K562 (cell line): ENCODE results near the gene ACOX2. TPM values are rescaled to one million over a fixed set of nuclear protein-coding genes. Genes with fewer than 3 reads are reported as not detected.

Experiments
- ATAC-seq: fragments of 200-7000 bp; cut with Tn5 transposase; 3 replicates; pipeline ENCODE4 v1.9.1; 2020; ENCODE audit warnings: moderate library complexity
- BruUV-seq: library from RNA; stranded (reverse); fragments of 400-500 nt; replicated peaks from 2 replicates; lab custom pipeline; 2021; lab: Mats Ljungman, UMichigan
- CTCF ChIA-PET: fragments of 300-600 bp; formaldehyde crosslinking; extraction: SDS; loops from one replicate; lab custom pipeline; 2021; ENCODE audit warnings: low intra/inter-chr PET ratio; lab: Yijun Ruan, JAX
- POLR2A ChIA-PET: fragments of 300-600, 350-650 bp; sonication (Branson Sonifier 250); formaldehyde crosslinking; extraction: SDS; loops from one replicate; lab custom pipeline; 2021; ENCODE audit warnings: antibody characterized with exemption, inconsistent platforms; lab: Yijun Ruan, JAX
- DNase-seq, 4 experiments: peaks; one replicate each; pipeline versions ENCODE4 v3.0.0 to v3.0.0-alpha.2; 2011 to 2018; ENCODE audit warnings: low spot score in 3 of 4, mixed read lengths in 3 of 4; ENCODE audit errors: extremely low read depth in 1 of 4
- FAIRE-seq: peaks from 2 replicates; lab custom pipeline; 2011; peaks lifted over from hg19 to GRCh38; lab: Jason Lieb, UNC
- H2AFZ ChIP-seq: 2 replicates; pipeline ENCODE4 v1.6.0; 2011; ENCODE audit warnings: low read depth, low read length, control low read depth, inconsistent platforms
- H3K27ac ChIP-seq: fragments of 200-600 bp; 3 replicates; pipeline ENCODE4 v1.8.0; 2011; ENCODE audit warnings: low read depth, mild to moderate bottlenecking, control low read depth, inconsistent platforms, low read length, moderate library complexity, mixed read lengths; ENCODE audit errors: extremely low read depth
- H3K27me3 ChIP-seq, 2 experiments: fragments of 300-600 bp in 1 of 2; 2 replicates in 1 of 2; 3 replicates in 1 of 2; pipeline versions ENCODE4 v1.6.0 to v1.8.0; 2011; ENCODE audit warnings: inconsistent platforms in 2 of 2, low read length in 2 of 2, mild to moderate bottlenecking in 1 of 2, mixed read lengths in 1 of 2, moderate library complexity in 1 of 2; ENCODE audit not compliant: control insufficient read depth in 2 of 2, insufficient read depth in 2 of 2
- H3K36me3 ChIP-seq: fragments of 300-600 bp; 3 replicates; pipeline ENCODE4 v1.8.0; 2011; ENCODE audit warnings: mild to moderate bottlenecking, low read length, inconsistent platforms; ENCODE audit not compliant: control insufficient read depth, insufficient read depth
- H3K4me1 ChIP-seq, 2 experiments: fragments of 200-600 bp in 1 of 2; replicated peaks in 1 of 2; 2 replicates in 1 of 2; 3 replicates in 1 of 2; pipeline versions ENCODE4 v1.5.1 to v1.8.0; 2011; ENCODE audit warnings: inconsistent platforms in 2 of 2, low read length in 2 of 2, mild to moderate bottlenecking in 1 of 2, mixed read lengths in 1 of 2, moderate library complexity in 1 of 2; ENCODE audit not compliant: control insufficient read depth in 2 of 2, insufficient read depth in 2 of 2
- H3K4me2 ChIP-seq: 2 replicates; pipeline ENCODE4 v1.6.1; 2011; ENCODE audit warnings: low read length, control low read depth, inconsistent platforms, mixed read lengths; ENCODE audit not compliant: insufficient read depth
- H3K4me3 ChIP-seq: fragments of 200-600 bp; sonication (generic), shearing (Covaris generic); 2 replicates; pipeline ENCODE4 v1.5.1; 2016; ENCODE audit warnings: control low read depth, inconsistent platforms
- H3K79me2 ChIP-seq: fragments of 200-600 bp; 3 replicates; pipeline ENCODE4 v1.8.0; 2011; ENCODE audit warnings: low read length, inconsistent platforms; ENCODE audit not compliant: control insufficient read depth, insufficient read depth
- H3K9ac ChIP-seq, 2 experiments: 2 replicates each; pipeline versions ENCODE4 v1.6.0 to v1.6.1; 2011; ENCODE audit warnings: low read depth in 2 of 2, low read length in 2 of 2, control low read depth in 1 of 2, inconsistent platforms in 1 of 2, mild to moderate bottlenecking in 1 of 2, mixed read lengths in 1 of 2; ENCODE audit not compliant: insufficient read depth in 1 of 2
- H3K9me1 ChIP-seq: one replicate; pipeline ENCODE4 v1.6.0; 2011; ENCODE audit warnings: inconsistent platforms, mild to moderate bottlenecking, low read length, moderate library complexity; ENCODE audit not compliant: control insufficient read depth, insufficient read depth
- H3K9me3 ChIP-seq: replicated peaks from 2 replicates; pipeline ENCODE4 v1.5.1; 2011; ENCODE audit warnings: low read depth, low read length, inconsistent platforms; ENCODE audit not compliant: control insufficient read depth, insufficient read depth
- H4K20me1 ChIP-seq: replicated peaks from 2 replicates; pipeline ENCODE4 v1.6.1; 2011; ENCODE audit warnings: low read length, inconsistent platforms, mixed read lengths; ENCODE audit not compliant: control insufficient read depth, insufficient read depth
- ARID1B ChIP-seq: fragments of 450-650 bp; IDR thresholded peaks from 2 replicates; pipeline ENCODE4 v1.6.1; 2016; ENCODE audit warnings: antibody characterized with exemption, mild to moderate bottlenecking, inconsistent platforms
- ERF ChIP-seq: fragments of 450-650 bp; formaldehyde crosslinking; IDR thresholded peaks from 2 replicates; pipeline ENCODE4 v1.4.0; 2020; ENCODE audit warnings: mild to moderate bottlenecking, mixed read lengths
- HDAC2 ChIP-seq: fragments of 450-650 bp; IDR thresholded peaks from 2 replicates; pipeline ENCODE4 v1.6.1; 2016; ENCODE audit warnings: mild to moderate bottlenecking
- POLR2B ChIP-seq: fragments of 450-650 bp; IDR thresholded peaks from 2 replicates; pipeline ENCODE4 v1.6.1; 2018; ENCODE audit warnings: low read depth; ENCODE audit not compliant: partially characterized antibody
- ZNF695 ChIP-seq: fragments of 450-650 bp; formaldehyde crosslinking; IDR thresholded peaks from 2 replicates; pipeline ENCODE4 v1.4.0; 2020; ENCODE audit warnings: mild to moderate bottlenecking, moderate library complexity
- WGBS: fragments of 100-300 bp; shearing (Covaris generic); methylation state at CpG from one replicate; pipeline ENCODE4 v1.1.6; 2016; ENCODE audit warnings: low coverage, mixed read lengths; ENCODE audit not compliant: insufficient coverage; ENCODE audit errors: missing lambda C conversion rate; 5-methylcytosine and 5-hydroxymethylcytosine counted together
- in situ Hi-C: fragments of 300-500 bp; cut with MboI; formaldehyde crosslinking; loops from 4 replicates; pipeline ENCODE4 v1.15.0; 2018; ENCODE audit warnings: inconsistent platforms, mixed read lengths
- intact Hi-C: fragments of 100-400 bp; cut with micrococcal nuclease; formaldehyde crosslinking; loops from 2 replicates; pipeline ENCODE4 v1.14.2; 2022
- polyA plus RNA-seq, 8 experiments: library from polyadenylated mRNA; depleted of rRNA in 4 of 8; stranded (reverse) in 5 of 8; unstranded in 3 of 8; fragments of >200 nt; fragmentation: Nextera tagmentation in 2 of 8; fragmentation: Illumina TruSeq in 1 of 8; extraction: Ambion mirVana in 2 of 8; extraction: Trizol in 1 of 8; gene quantifications; 2 replicates each; pipeline versions ENCODE4 v1.2.1 to v1.2.3, GENCODE V29; 2011 to 2014; ENCODE audit warnings: inconsistent platforms in 1 of 8, missing spikeins in 1 of 8
- total RNA-seq, 7 experiments: library from RNA; depleted of rRNA in 6 of 7; stranded (reverse); fragments of >200 nt in 6 of 7; fragmentation: Illumina TruSeq in 2 of 7; extraction: Trizol in 2 of 7; gene quantifications; 2 replicates each; pipeline versions ENCODE4 v1.2.1 to v1.2.3, GENCODE V29; 2011 to 2021; ENCODE audit warnings: low replicate concordance in 1 of 7

The ACOX2 gene
- total and polyA plus RNA-seq, 9 of the 15 experiments (the other 6 are each of a cell fraction or from before 2014, with no cell fraction given): 0.15 TPM; not detected in 8

DNA sequence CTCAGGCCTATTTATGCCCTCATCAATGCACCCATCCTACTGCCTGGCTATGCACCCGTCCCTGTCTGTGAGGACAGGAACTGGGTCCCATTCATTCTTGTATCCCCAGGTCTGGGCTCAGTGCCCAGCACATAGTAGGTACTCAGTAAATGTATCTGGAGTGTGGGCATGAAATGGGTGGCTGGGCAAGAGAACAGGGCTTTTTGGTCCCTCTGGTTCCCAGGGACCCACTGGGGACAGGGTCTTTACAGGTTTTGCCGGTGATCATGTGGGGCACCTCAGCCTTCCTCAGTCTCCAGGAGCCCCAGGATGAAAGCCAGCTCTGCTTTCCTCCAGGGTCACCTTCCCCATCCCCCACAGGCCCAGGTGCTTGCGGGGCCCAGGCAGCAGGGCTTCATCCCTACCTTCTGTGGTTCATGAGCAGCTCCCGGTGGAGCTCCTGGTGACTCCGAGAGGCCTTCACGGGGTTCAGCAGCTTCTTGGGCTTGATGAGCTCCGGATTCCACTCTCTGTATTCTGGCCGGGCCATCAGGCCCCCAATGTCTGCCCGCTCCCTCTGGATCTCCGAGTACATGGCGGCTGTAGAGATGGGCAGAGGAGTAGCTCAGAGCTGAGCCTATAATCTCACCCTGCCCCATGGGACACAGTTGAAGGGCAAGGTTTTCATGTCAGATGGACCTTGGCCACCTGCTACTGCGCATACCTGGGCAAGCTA is 32.5 kb upstream of the ACOX2 start:
- Histone ChIP-seq H3K27ac (no peak overlapping the region), H3K79me2 (no peaks in the 10 kb centered on the region), H3K4me3 (no peak overlapping the region), H4K20me1 (peaks cover 3% of the 10 kb centered on the region; the same call in 1 of the 2 replicates), H3K4me1 (no peaks in the 10 kb centered on the region), H3K36me3 (no peaks in the 10 kb centered on the region), H3K9me1 (no peaks in the 10 kb centered on the region), H3K4me2 (no peak overlapping the region), H3K9me3 (no peaks in the 10 kb centered on the region), H2AFZ (no peak overlapping the region), H3K9ac (no peak overlapping the region), H3K27me3 (peaks cover 0 to 50% of the 10 kb centered on the region in 2 experiments; a peak in 2 of 5 replicates)
- BruUV-seq: no TSS peak
- DNase-seq (no peak), ATAC-seq (no peak), FAIRE-seq (no peak)
- intact Hi-C loops: no loop called here
- 13% methylated on average over 9 of the region's 12 CpGs for WGBS
- TF ChIP-seq ERF (CRISPR knock-in tag): no peak
- no peak for TF ChIP-seq ARID1B
- no peak for TF ChIP-seq HDAC2
- no peak for TF ChIP-seq POLR2B
- no peak for TF ChIP-seq ZNF695
- CTCF ChIA-PET: interaction anchor here (0.7 to 1.4 kb wide), 2 partner anchors 60 to 61 kb away, joined by 3 to 4 read pairs; no protein-coding TSS in a partner anchor
- POLR2A ChIA-PET: interaction anchor here (0.8 to 1.2 kb wide), 2 partner anchors 28 to 32 kb away, joined by 3 to 4 read pairs; partner anchors contain the start of gene ACOX2
- in situ Hi-C loops: no loop called here
